Suppressor macrophage treated with lipopolysaccharide for 4 hours (primary cell): ENCODE results near the gene SSX3.
"Not testable (repeated sequence)": the region's sequence is repeated elsewhere in the genome, so short reads cannot be mapped to it uniquely, and the experiment has no call there.

Experiments
- DNase-seq: peaks from one replicate; pipeline ENCODE4 v3.0.0-alpha.2; 2020

Gene SSX3, protein sequence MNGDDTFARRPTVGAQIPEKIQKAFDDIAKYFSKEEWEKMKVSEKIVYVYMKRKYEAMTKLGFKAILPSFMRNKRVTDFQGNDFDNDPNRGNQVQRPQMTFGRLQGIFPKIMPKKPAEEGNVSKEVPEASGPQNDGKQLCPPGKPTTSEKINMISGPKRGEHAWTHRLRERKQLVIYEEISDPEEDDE

DNA sequence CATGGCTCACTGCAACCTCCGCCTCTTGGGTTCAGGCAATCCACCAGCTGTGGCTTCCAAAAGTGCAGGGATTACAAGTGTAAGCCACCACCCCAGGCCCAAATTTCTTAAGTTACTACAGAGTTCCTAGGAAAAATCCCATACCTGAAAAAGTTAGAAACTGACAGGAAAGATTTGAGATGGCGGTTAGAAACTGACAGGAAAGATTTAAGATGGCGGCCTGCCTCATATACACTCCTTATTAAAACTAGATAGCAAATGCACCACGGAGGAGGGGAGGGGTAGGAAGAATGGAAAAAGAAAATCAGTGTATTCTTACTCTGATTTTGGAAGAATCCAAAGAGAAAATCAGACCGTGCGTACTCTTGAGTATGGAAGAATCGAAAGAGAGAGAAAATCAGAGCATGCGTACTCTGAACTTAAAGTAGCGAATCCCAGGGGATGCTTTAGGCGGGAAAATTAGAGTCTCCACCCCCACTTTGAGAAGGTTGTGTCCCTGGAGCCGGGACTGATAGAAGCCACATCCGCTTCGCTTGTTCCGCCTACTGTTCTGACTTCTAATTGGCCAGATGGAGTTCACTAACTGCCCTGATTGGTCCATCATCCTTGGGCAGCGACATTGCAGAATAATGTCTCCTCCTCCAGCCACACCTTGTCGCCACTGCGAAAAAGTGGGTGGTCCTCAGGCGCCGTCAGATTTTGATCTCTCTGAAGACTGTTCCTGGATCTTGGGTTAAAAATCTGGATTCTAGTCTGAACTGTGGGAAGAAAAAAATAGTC, at the start of gene SSX3:
SSX3 (minus strand) TSS at position 389 of the 780 bp plus-strand sequence. CDS start 1,454 bp downstream, outside the sequence.
- DNase-seq = not testable (repeated sequence)

DNA sequence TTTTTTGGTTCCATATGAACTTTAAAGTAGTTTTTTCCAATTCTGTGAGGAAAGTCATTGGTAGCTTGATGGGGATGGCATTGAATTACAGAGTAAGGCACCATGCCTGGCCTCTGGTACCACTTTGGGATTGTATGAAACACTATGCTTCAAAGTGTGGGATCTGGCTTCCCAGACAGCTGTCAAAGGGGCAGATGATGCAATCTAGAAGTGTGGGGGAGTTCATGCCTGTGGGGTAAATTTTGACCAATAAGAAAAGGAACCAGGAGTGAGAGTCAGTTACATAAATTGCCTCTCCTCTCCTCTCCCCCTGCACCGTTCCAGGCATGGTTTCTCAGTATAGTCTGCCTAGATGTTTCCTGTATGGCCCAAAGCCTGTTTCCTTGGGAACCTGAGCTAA, 41.3 kb upstream of the SSX3 start:
- not testable (repeated sequence) for DNase-seq

DNA sequence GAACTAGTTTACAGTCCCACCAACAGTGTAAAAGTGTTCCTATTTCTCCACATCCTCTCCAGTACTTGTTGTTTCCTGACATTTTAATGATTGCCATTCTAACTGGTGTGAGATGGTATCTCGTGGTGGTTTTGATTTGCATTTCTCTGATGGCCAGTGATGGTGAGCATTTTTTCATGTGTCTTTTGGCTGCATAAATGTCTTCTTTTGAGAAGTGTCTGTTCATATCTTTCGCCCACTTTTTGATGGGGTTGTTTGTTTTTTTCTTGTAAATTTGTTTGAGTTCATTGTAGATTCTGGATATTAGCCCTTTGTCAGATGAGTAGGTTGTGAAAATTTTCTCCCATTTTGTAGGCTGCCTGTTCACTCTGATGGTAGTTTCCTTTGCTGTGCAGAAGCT, 40.4 kb upstream of the SSX3 start:
- DNase-seq = not testable (repeated sequence)

GRCh38 chrX:48383239-48383638, 26.7 kb upstream of the SSX3 start, which contains the start of gene SSX4:
TSS of gene SSX4 (plus strand) at chrX:48383539. CDS start at chrX:48384054, 515 bp downstream.
- DNase-seq = not testable (repeated sequence)

GRCh38 chrX:48370408-48370807, 13.9 kb upstream of the SSX3 start:
- DNase-seq = not testable (repeated sequence)

GRCh38 chrX:48367717-48368408, 11.4 kb upstream of the SSX3 start:
- DNase-seq = not testable (repeated sequence)

GRCh38 chrX:48359281-48359680, 2.8 kb upstream of the SSX3 start:
- DNase-seq = not testable (repeated sequence)

- no peak for DNase-seq
Observed at GRCh38 chrX:48357681-48358080, 1.2 kb upstream of the SSX3 start.

DNA sequence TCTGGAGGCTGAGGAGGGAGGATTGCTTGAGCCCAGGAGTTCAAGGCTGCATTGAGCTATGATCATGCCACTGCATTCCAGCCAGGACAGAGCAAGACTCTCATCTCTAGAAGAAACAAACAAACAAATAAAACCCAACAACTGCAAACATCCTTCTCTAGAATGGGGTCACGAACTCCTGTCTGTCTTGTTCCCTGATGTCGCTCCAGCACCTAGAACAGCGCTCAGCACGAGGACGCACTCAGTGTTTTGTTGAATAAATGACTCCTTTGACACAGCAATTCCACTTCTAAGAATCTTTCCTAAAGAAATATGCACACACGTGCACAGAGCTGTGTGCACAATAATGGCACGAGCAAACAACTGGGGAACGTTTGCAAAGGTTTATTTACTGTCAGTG, 10.4 kb downstream of the SSX3 start:
- DNase-seq = not testable (repeated sequence)

DNA sequence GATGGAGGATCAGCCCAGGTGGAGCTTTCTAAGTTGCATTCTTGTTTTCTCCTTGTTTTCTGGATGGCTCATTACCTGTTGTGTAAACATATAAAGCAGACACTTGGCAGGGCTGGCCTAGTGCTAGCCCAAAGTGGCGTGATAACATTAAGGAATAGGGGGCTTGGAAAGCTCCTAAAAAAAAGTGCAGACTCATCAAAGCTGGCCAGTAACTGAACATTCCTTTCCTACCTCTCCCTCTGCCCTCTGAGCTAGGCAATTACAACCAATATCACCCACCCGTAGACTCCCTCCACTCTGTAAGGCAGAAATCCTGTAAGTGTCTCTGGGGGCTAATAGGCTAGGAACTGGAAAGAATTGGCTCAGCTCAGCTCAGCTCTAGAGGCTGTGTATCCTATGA, 42.5 kb downstream of the SSX3 start:
- DNase-seq = not testable (repeated sequence)

DNA sequence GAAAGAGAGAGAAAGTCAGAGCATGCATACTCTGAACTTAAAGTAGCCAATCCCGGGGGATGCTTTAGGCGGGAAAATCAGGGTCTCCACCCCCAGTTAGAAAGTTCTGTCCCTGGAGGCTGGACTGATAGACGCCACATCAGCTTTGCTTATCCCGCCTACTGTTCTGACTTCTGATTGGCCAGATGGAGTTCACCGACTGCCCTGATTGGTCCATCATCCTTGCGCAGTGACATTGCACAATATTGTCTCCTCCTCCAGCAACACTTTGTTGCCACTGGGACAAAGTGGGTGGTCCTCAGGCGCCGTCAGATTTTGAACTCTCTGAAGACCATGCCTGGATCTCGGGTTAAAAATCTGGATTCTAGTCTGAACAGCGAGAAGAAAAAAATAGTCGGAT, 50.3 kb downstream of the SSX3 start:
- no peak for DNase-seq
